Astrocyte of the hippocampus (primary cell): ENCODE data around the gene RBBP9.
"Not testable (repeated sequence)": the region's sequence is repeated elsewhere in the genome, so short reads cannot be mapped to it uniquely, and the experiment has no call there.

Experiments used
- DNase-seq: peaks from one replicate; pipeline ENCODE4 v3.0.0; 2011; ENCODE audit warnings: low read depth, low spot score

RBBP9 gene

DNA sequence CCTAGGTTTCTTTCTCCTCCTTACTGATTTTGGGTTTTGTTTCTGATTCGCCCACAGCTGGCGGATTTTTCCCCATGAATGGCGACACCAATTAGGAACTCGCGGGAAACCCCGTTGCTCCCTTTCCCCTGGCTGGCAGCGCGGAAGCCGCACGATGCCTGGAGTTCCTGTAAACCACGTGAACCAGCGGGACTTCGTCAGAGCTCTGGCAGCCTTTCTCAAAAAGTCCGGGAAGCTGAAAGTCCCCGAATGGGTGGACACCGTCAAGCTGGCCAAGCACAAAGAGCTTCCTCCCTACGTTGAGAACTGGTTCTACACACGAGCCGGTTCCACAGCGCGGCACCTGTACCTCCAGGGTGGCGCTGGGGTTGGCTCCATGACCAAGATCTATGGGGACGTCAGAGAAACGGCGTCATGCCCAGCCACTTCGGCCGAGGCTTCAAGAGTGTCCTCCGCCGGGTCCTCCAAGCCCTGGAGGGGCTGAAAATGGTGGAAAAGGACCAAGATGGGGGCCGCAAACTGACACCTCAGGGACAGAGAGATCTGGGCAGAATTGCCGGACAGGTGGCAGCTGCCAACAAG, 7.5 kb upstream of the RBBP9 start:
- DNase-seq, result no peak

DNA sequence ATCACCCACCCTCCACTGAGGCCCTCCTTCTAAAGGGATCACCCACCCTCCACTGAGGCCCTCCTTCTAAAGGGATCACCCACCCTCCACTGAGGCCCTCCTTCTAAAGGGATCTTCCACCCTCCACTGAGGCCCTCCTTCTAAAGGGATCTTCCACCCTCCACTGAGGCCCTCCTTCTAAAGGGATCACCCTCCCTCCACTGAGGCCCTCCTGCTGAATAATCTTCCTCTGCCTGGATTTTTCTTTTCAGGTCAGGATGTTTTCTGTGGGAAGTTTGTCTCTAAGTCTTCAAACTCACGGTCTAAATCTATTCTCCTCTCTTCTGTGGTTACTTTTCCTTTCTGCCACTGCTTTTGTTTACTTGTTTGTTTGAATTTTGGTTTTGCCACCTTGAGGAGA, 4.6 kb upstream of the RBBP9 start:
- not testable (repeated sequence) for DNase-seq

DNA sequence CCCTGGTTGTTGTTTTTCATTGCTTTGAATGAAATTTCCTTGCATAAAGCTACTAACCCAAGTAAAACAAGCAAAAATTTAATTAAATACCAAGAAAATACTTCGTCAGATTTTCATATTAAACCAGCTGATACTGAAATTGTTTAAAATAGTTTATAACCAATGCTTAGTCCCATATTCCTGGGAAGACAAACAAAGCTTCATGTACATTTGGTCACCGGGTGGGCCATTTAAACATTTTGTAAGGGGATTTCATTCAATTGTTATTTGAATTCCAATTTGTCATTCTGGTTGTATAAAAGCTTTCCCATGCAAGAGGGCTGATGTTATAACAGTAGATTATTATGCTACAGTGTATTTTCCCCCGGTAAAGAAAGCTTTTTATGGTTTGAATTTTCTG, 578 bp upstream of the RBBP9 start:
- DNase-seq, result no peak

DNA sequence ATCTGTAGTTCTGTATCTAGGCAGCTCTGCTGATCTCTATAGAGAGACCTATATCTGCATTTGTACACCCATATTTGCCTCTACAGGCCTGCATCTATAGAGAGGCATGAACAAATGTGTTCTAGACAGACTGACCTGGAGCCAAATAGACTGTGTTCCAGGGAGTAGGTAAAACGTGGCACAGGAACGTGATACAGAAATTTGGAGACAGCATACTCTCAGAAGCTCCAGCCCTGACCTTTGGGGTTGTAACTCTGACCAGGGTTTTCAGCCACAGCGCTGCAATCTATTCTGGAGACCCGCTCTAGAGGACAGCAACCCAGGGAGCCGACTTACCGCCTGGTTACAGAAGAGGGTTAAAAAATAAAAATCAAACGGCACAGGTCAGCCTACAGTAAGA, 983 bp downstream of the RBBP9 start:
- DNase-seq, result peak; percentile 32

DNA sequence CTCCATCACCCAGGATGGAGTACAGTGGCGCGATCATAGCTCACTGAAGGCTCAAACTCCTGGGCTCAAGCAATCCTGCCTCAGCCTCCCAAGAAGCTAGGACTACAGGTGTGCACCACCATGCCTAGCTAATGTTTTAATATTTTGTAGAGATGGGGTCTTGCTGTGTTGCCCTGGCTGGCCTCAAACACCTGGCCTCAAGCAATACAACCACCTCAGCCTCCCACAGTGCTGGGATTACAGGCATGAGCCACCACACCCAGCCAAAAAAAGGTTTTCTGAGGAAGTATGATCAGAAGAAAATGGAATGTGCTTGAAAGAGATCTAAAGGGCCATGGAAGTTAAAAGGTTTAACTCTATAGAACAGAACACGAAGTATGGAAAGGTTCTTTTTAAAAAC, 8.7 kb downstream of the RBBP9 start:
- no peak for DNase-seq

DNA sequence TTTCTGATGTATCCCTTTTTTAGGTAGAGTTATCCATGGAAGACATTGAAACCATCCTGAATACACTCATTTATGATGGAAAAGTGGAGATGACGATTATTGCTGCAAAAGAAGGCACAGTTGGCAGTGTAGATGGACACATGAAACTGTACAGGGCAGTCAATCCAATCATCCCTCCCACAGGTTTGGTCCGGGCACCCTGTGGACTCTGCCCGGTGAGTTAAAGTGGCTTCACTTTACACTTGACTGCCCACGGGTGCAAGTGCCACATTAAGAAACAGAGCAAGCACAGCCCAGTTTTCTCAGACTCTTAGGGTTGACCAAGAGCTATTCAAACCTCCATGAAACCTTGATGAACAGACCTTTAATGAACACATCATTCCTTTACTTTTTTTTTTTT, 15.4 kb downstream of the RBBP9 start:
- no peak for DNase-seq

DNA sequence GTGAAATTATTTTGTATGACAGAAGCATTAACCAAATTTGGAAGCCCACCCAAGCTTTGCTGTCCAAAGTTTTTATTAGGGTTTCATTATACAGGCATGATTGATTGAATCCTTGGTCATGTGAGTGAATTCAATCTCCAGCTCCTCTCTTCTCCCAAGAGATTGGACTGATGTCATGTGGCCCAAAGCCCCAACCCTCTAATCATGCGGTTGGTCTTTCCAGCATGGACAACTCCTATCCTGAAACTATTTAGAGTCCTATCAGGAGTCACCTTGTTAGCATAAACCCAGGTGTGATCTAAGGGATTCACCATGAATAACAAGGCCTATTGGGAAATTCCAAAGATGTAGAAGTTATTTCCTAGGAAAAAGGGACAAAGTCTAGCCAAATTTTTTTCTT, 19.2 kb downstream of the RBBP9 start:
- DNase-seq, result no peak

DNA sequence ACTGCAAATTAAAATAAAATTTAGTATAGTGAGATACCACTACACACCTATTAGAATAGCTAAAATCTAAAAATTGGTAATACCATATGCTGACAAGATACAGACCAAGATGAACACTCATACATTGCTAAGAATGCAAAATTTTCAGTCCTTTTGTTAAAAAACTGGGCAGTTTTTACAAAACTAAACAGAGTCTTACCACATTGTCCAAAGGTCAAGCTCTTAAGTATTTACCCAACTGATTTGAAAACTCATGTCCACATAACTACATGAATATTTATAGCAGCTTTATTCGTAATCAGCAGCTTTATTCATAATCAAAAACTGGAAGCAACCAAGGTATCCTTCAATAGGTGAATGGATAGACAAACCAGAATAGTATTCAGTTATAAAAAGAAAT, 19.8 kb downstream of the RBBP9 start:
- DNase-seq, result no peak

DNA sequence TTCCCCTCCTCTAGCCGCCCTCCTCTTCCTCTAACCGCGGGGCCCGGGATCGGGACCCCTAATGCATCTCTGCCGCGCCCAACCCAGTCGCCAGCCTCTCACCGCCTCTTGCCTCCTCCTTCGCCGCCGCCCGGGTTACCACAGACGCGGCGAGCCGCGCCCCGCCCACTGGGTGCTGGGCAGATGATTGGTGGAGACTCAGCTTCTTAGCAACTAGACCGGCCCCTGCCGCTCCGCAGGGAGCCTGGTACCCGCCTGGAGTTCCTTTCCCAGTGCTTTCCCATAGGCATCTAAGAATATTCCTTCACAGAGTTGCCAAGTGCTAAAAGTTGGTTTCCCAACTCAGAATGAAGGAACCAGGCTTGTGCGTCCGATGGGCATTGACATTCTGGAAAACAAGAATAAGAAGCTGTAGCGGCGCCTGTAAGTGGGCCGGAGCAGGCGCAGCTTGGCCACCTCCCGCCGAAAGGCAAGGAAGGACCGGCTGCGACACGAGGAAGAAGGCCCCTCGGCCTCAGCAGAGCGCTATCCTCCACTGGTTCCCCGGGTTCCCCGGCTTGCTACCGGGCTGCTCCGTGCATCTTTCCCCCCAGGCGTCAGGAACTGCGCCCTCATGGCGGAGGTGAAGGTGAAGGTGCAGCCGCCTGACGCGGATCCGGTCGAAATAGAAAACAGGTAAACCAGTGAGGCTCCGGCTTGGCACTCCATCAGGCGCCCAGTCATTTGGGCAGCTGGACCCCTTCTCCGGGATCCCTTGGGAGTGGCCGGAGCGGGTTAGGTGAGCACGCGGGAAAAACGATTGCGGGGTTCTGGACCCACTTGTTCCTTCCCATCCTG, 29.9 kb downstream of the RBBP9 start, which contains the start of the genes DZANK1 and POLR3F:
Gene DZANK1 (minus strand): TSS at position 137 of the 837 bp plus-strand sequence. CDS start 1,672 bp downstream, outside the sequence.
Gene POLR3F (plus strand): TSS at position 497 of the 837 bp plus-strand sequence. CDS start 117 bp downstream, at position 614.
- DNase-seq, result peak; percentile 98

DNA sequence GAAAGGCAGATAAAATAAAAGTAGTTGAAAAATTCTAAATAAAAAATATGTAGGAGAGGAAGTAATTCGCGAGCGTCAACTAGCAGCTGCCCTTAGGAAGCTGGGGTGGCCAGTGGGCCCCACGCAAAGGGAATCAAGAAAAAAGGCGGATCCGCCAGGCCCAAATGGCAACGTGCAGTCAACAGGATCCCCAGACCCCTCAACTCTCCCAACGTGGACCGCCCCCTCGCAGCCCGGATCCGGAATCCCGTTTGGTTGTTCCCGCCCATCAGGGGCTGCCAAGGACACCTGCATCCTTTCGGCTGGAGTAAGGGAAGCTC, 30.5 kb downstream of the RBBP9 start:
- no peak for DNase-seq

DNA sequence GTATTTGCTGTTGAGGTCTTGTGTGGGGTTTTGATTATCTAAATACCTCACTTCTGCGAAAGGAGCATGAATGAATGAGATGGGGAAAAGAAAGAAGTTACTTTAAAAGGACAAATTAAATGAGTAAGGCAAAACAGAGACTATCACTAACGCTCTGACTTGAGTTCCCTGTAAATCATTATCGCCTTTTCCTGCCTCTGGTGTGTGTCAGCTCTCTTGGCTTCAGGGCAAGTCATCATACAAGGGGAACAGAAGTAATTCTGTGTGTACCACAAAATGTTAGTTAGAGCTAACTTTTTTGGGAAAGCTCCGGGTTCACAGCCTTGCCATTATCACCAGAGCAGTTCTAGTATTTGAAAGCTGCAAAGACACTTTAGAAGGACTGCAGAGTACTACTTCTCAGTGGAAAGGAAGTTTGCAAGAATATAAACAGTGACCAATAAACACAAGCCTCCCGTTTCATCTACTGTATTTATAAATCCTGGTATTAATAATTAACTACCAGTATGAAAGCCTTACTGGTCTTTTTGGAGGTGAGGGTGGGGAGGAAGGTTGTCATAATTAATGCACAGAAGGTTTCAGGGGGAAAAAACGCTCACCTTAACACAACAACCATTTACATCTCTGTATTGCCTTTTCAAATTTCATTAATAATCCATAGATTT, 31.4 kb downstream of the RBBP9 start:
- DNase-seq, result no peak

DNA sequence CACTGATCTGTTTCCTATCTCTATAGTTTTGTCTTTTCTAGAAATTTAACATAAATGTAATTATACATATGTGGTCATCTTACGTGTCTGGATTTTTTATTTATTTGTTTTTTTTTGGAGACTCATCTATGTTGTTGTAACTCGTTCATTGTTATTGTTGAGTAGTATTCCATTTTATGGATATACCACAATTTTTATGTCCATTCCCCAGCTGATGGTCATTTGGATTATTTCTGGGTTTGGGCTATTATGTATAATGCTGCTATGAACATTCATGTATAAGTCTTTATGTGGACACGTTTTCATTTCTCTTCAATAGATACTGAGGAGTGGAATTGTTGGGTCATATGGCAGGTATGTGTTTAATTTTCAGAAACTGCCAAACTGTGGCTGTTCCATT, 40.4 kb downstream of the RBBP9 start:
- DNase-seq, result no peak

DNA sequence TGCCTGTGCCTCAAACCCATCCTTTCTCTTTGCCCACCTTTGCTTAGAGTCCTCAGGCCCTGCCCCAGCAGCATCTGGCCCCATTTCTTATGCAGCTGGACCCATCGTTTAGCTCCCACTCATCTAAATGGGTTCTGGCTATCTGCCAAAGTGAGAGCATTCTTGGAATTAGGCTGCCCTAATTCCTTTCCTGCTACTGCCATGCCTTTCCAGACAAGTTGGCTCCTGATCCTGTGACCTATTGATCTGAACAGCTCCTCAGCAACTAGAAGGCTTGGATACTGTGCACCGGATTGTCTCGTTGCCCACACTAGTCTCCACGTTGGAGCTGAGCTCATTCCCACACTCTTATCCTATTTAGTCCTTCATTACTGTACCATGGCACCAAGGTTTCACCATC, 53.1 kb downstream of the RBBP9 start:
- DNase-seq, result peak; percentile 45

DNA sequence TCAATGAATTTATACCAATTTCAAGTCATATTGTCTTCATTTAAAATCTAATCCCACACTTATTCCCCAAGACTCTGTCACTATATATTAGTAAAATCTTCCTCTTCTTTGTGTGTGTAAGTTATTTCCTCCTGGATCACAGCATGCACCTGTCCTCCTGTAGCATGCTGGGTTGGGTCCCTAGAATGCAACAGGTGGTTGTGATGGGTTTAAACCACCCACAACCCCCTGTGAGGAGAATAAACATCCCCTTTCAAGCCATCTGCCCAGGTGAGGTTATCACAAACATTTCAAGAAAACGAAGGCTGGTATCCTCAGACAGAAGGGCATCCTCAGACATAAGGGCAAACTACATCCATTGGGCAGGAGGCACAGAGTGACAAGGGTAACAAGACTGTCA, 56.6 kb downstream of the RBBP9 start:
- no peak for DNase-seq

DNA sequence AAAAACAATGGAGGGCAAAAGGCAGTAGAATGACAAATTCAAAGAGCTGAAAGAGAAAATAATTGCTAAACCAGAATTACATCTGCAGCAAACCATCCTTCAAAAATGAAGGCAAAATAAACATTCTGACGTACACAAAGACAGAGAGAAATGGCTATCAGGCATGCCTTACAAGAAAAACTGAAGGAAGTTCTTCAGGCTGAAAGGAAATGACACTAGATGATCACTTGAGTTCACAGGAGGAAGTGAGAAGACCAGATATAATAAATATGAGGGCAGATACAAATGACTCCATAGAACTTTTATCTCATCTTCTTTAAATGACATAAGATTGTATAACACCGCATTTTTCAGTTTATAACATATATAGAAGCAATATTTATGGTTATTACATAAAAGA, 60.2 kb downstream of the RBBP9 start:
- DNase-seq, result no peak
